ENCODE data around the gene SUPT4H1.

SUPT4H1 gene

GRCh38 chr17:58328195-58329034 lies 23.6 kb downstream of the SUPT4H1 start, which contains the start of gene TSPOAP1:
Gene TSPOAP1, minus strand, starts transcription at chr17:58328795. Its CDS starts 875 bp downstream, at chr17:58327920.
- no peak for DNase-seq

GRCh38 chr17:58327363-58328194 lies 24.4 kb downstream of the SUPT4H1 start:
- no peak for DNase-seq

- no peak for DNase-seq
Observed at GRCh38 chr17:58326609-58327362, 25.2 kb downstream of the SUPT4H1 start.

- no peak for DNase-seq
Observed at GRCh38 chr17:58325976-58326468, 26.0 kb downstream of the SUPT4H1 start.

- peak; percentile 47 for DNase-seq
Observed at GRCh38 chr17:58325289-58325726, 26.7 kb downstream of the SUPT4H1 start.

- peak; percentile 64 for DNase-seq
Observed at GRCh38 chr17:58324409-58325288, 27.4 kb downstream of the SUPT4H1 start.

- DNase-seq, result no peak
Observed at GRCh38 chr17:58324056-58324408, 28.0 kb downstream of the SUPT4H1 start.

- no peak for DNase-seq
Observed at GRCh38 chr17:58323366-58324055, 28.5 kb downstream of the SUPT4H1 start.

GRCh38 chr17:58322581-58323185 lies 29.3 kb downstream of the SUPT4H1 start:
- no peak for DNase-seq

GRCh38 chr17:58321571-58322525 lies 30.2 kb downstream of the SUPT4H1 start:
- no peak for DNase-seq

- no peak for DNase-seq
Observed at GRCh38 chr17:58320570-58321323, 31.3 kb downstream of the SUPT4H1 start.

- DNase-seq, result no peak
Observed at GRCh38 chr17:58320163-58320558, 31.8 kb downstream of the SUPT4H1 start.

GRCh38 chr17:58319173-58320162 lies 32.5 kb downstream of the SUPT4H1 start:
- no peak for DNase-seq

- no peak for DNase-seq
Observed at GRCh38 chr17:58318627-58319172, 33.3 kb downstream of the SUPT4H1 start.

- DNase-seq, result no peak
Observed at GRCh38 chr17:58318065-58318481, 33.9 kb downstream of the SUPT4H1 start.

- DNase-seq, result no peak
Observed at GRCh38 chr17:58317421-58318064, 34.5 kb downstream of the SUPT4H1 start.

Measured in NCI-H1105 (cell line).